ENCODE measurements around the gene KIAA1671.

- TF ChIP-seq CTCF (IDR thresholded peaks at IDR 0.05) (no peak), EP300 (IDR thresholded peaks at IDR 0.05) (no peak), POLR2AphosphoS5 (IDR thresholded peaks at IDR 0.05) (no peak)
Measured at GRCh38 chr22:25162561-25162960, 210.0 kb downstream of the KIAA1671 start.

Data from esophagus muscularis mucosa (tissue), 4 donors.